Neuronal stem cell (in vitro differentiated cells): ENCODE measurements around the gene EIF4E.
A peak's percentile ranks its signal among the peaks of the same experiment; 100 is the strongest.

ENCODE experiments used
- DNase-seq: peaks from one replicate; pipeline ENCODE4 v3.0.0-alpha.2; 2013; ENCODE audit warnings: low spot score
- H2AFZ ChIP-seq: one replicate; pipeline ENCODE4 v1.6.1; 2013; ENCODE audit warnings: mild to moderate bottlenecking, low read length, inconsistent platforms
- H2AK5ac ChIP-seq: 2 replicates; pipeline ENCODE4 v1.6.1; 2013; ENCODE audit warnings: low read depth, mild to moderate bottlenecking, inconsistent platforms, low read length, moderate library complexity, mixed read lengths
- H2BK120ac ChIP-seq: 2 replicates; pipeline ENCODE4 v1.6.1; 2013; ENCODE audit warnings: low read depth, mild to moderate bottlenecking, inconsistent platforms, low read length, moderate library complexity, mixed read lengths
- H2BK12ac ChIP-seq: one replicate; pipeline ENCODE4 v1.6.1; 2013; ENCODE audit warnings: low read length, inconsistent platforms
- H2BK15ac ChIP-seq: 2 replicates; pipeline ENCODE4 v1.6.1; 2013; ENCODE audit warnings: mild to moderate bottlenecking, low read length, inconsistent platforms, mixed read lengths
- H2BK5ac ChIP-seq: one replicate; pipeline ENCODE4 v1.6.1; 2013; ENCODE audit warnings: inconsistent platforms, mild to moderate bottlenecking, low read length, moderate library complexity
- H3K14ac ChIP-seq: one replicate; pipeline ENCODE4 v1.6.1; 2013; ENCODE audit warnings: low read length, inconsistent platforms
- H3K18ac ChIP-seq: 2 replicates; pipeline ENCODE4 v1.6.1; 2013; ENCODE audit warnings: low read length, inconsistent platforms
- H3K23ac ChIP-seq: 2 replicates; pipeline ENCODE4 v1.6.1; 2013; ENCODE audit warnings: low read depth, mild to moderate bottlenecking, mixed read lengths, low read length, inconsistent platforms; ENCODE audit not compliant: poor library complexity
- H3K27ac ChIP-seq: replicated peaks from 3 replicates; pipeline ENCODE4 v1.5.1; 2013; ENCODE audit warnings: low read length, inconsistent platforms
- H3K27me3 ChIP-seq, 3 experiments: 2 replicates each; pipeline ENCODE4 v1.6.1; 2013; ENCODE audit warnings: low read length in 3 of 3, mild to moderate bottlenecking in 2 of 3, inconsistent platforms in 1 of 3, low read depth in 1 of 3, mixed read lengths in 1 of 3, moderate library complexity in 1 of 3; ENCODE audit not compliant: control insufficient read depth in 3 of 3, insufficient read depth in 3 of 3
- H3K36me3 ChIP-seq, 2 donors: replicated peaks in 1 of 2; 2 replicates each; pipeline ENCODE4 v1.6.1; 2013; ENCODE audit warnings: low read length in 2 of 2; ENCODE audit not compliant: control insufficient read depth in 2 of 2, insufficient read depth in 2 of 2
- H3K4ac ChIP-seq: 2 replicates; pipeline ENCODE4 v1.6.1; 2013; ENCODE audit warnings: inconsistent platforms, mild to moderate bottlenecking, low read length, moderate library complexity
- H3K4me1 ChIP-seq, 2 donors: 1 replicate in 1 of 2; 2 replicates in 1 of 2; pipeline ENCODE4 v1.6.1; 2013; ENCODE audit warnings: low read length in 2 of 2, low read depth in 1 of 2; ENCODE audit not compliant: control insufficient read depth in 2 of 2, insufficient read depth in 1 of 2
- H3K4me2 ChIP-seq: one replicate; pipeline ENCODE4 v1.6.1; 2013; ENCODE audit warnings: mild to moderate bottlenecking, low read length, inconsistent platforms; ENCODE audit not compliant: insufficient read depth, poor library complexity, severe bottlenecking
- H3K4me3 ChIP-seq, 2 donors: 2 replicates each; pipeline ENCODE4 v1.5.1; 2013; ENCODE audit warnings: low read length in 2 of 2, mild to moderate bottlenecking in 2 of 2, inconsistent platforms in 1 of 2, moderate library complexity in 1 of 2
- H3K79me1 ChIP-seq: one replicate; pipeline ENCODE4 v1.6.1; 2013; ENCODE audit warnings: low read depth, mild to moderate bottlenecking, inconsistent platforms, low read length, moderate library complexity
- H3K9ac ChIP-seq: one replicate; pipeline ENCODE4 v1.6.1; 2013; ENCODE audit warnings: mild to moderate bottlenecking, low read depth, low read length, inconsistent platforms; ENCODE audit not compliant: poor library complexity
- H3K9me3 ChIP-seq, 2 donors: replicated peaks in 1 of 2; 2 replicates each; pipeline versions ENCODE3 to v1.6.1; 2013; ENCODE audit warnings: low read length in 2 of 2, mild to moderate bottlenecking in 2 of 2, inconsistent platforms in 1 of 2, low read depth in 1 of 2, mixed read lengths in 1 of 2, moderate library complexity in 1 of 2; ENCODE audit not compliant: control insufficient read depth in 2 of 2, insufficient read depth in 1 of 2
- H4K8ac ChIP-seq: one replicate; pipeline ENCODE4 v1.6.1; 2013; ENCODE audit warnings: low read depth, mild to moderate bottlenecking, inconsistent platforms, low read length, moderate library complexity
- H4K91ac ChIP-seq: one replicate; pipeline ENCODE4 v1.6.1; 2013; ENCODE audit warnings: low read length, low read depth, mild to moderate bottlenecking, inconsistent platforms; ENCODE audit not compliant: poor library complexity
- WGBS, 2 donors: extraction: QIAGEN DNeasy Blood & Tissue Kit; methylation state at CpG; one replicate each; pipeline ENCODE4 v1.1.7; 2013; ENCODE audit warnings: missing lambda C conversion rate in 2 of 2, mixed read lengths in 1 of 2; ENCODE audit not compliant: insufficient read length in 2 of 2, insufficient replicate concordance in 1 of 2; ENCODE audit errors: extremely low coverage in 2 of 2; 5-methylcytosine and 5-hydroxymethylcytosine counted together

EIF4E gene

DNA sequence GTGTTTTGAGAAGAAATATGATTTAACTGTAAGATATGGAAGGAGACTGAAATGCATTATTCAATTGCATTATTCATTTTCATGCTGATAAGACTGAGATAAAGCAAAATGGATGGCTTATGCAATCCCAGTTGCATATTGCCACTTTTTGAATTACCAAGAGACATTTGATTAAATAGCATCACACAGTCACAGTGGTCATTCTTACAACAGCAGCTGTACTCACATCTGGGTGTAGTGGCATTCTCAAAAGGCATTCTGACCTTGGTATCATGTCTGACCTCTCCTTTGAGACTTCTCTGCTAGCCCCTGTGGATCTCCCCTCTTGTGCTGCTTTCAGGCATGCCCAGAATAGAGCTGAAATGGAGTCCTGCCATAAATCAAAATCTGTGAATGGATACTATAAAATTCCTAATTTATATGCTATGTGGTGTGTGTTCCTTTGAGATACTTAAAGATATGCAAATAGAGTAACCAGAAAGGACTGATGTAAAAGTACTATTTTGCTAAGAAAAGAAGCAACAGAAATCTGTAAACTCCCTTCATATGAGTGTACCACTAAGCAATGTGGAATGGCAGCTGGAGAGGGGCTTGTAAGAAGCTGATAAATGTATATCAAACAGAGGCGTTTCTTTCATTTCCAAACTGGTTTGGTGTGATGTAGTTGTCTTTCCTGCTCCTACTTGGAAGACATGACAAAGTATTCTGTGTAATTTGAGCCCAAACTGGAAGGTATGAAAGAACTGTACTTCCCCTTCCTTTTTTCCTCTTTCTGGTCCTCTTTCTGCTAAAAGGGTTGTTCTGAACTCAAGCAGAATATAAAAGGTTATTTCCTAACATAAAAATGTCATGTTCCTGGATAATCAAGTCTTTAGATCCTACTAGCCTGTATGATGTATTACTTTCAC lies 41.2 kb upstream of the EIF4E start:
- H4K91ac ChIP-seq, result no peak overlapping the region
- H3K27me3 ChIP-seq, result no peaks in the 10 kb centered on the region
- H3K23ac ChIP-seq, result no peak overlapping the region
- H2BK15ac ChIP-seq, result no peak overlapping the region
- DNase-seq, result no peak
- no CpG with 5 or more reads among the region's 1 CpG for WGBS, 2 donors
- H3K4me3 ChIP-seq, result no peak overlapping the region
- no peak overlapping the region for H4K8ac ChIP-seq
- H3K9ac ChIP-seq, result no peak overlapping the region
- H3K79me1 ChIP-seq, result no peaks in the 10 kb centered on the region
- no peak overlapping the region for H2AK5ac ChIP-seq
- no peak overlapping the region for H3K27ac ChIP-seq
- H2BK5ac ChIP-seq, result no peak overlapping the region
- H2BK12ac ChIP-seq, result no peak overlapping the region
- H3K36me3 ChIP-seq, result no peaks in the 10 kb centered on the region
- H3K9me3 ChIP-seq, result no peaks in the 10 kb centered on the region
- no peak overlapping the region for H3K18ac ChIP-seq
- no peak overlapping the region for H2BK120ac ChIP-seq
- H2AFZ ChIP-seq, result peak overlapping the region; percentile 67
- H3K4me1 ChIP-seq, result peaks cover 0 to 6% of the 10 kb centered on the region in 2 donors
- H3K14ac ChIP-seq, result no peak overlapping the region
- H3K4ac ChIP-seq, result no peak overlapping the region
- no peak overlapping the region for H3K4me2 ChIP-seq

GRCh38 chr4:98967786-98968329 lies 38.9 kb upstream of the EIF4E start:
- Histone ChIP-seq H2BK12ac (no peak overlapping the region), H2AFZ (no peak overlapping the region), H4K8ac (no peak overlapping the region), H3K79me1 (no peaks in the 10 kb centered on the region), H3K18ac (no peak overlapping the region), H2BK15ac (no peak overlapping the region), H3K9ac (no peak overlapping the region), H3K27me3 (no peaks in the 10 kb centered on the region), H3K9me3 (no peaks in the 10 kb centered on the region), H3K4me3 (no peak overlapping the region), H2BK120ac (no peak overlapping the region), H3K36me3 (no peaks in the 10 kb centered on the region), H3K4ac (no peak overlapping the region), H2BK5ac (no peak overlapping the region), H3K4me2 (no peak overlapping the region), H3K4me1 (peaks cover 0 to 6% of the 10 kb centered on the region in 2 donors), H3K27ac (no peak overlapping the region), H2AK5ac (no peak overlapping the region), H3K23ac (no peak overlapping the region), H4K91ac (no peak overlapping the region), H3K14ac (no peak overlapping the region)
- no CpG with 5 or more reads among the region's 3 CpGs for WGBS, 2 donors
- no peak for DNase-seq

DNA sequence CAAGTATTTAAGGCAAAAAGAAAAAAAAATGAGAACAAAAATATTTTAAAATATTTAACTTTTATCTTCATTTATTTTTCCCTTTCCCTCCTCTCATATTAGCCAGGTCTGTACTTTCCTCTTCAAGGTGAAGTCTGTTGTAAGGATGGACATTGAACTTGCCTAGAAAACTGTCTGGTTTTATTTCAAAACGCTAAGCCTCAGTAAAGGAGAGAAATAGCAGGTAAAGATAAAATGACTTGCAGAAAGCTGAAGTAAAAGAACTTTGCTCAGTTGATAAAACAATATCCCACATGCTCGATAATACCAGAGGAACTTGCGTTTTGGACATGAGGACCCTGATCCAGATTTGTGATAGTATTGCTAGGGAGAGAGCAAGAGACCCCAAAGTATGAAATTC lies 38.0 kb upstream of the EIF4E start:
- no peak overlapping the region for H4K8ac ChIP-seq
- DNase-seq, result no peak

More for the DNA sequence above, 38.0 kb upstream of the EIF4E start:
- Histone ChIP-seq H3K4ac (no peak overlapping the region), H3K27ac (no peak overlapping the region), H3K9ac (no peak overlapping the region), H2AFZ (no peak overlapping the region), H3K18ac (no peak overlapping the region), H3K27me3 (no peaks in the 10 kb centered on the region), H3K4me1 (peaks cover 0 to 6% of the 10 kb centered on the region in 2 donors), H3K4me3 (no peak overlapping the region), H3K79me1 (no peaks in the 10 kb centered on the region), H3K9me3 (no peaks in the 10 kb centered on the region), H2BK12ac (no peak overlapping the region), H2AK5ac (no peak overlapping the region), H3K23ac (no peak overlapping the region), H2BK15ac (no peak overlapping the region), H2BK5ac (no peak overlapping the region), H3K14ac (no peak overlapping the region), H3K36me3 (no peaks in the 10 kb centered on the region), H4K91ac (no peak overlapping the region), H2BK120ac (no peak overlapping the region), H3K4me2 (no peak overlapping the region)
- WGBS, 2 donors, result no CpG with 5 or more reads among the region's 3 CpGs
